Measurements from ENCODE around the gene AHCYL1.
A peak's percentile ranks its signal among the peaks of the same experiment; 100 is the strongest.

AHCYL1 gene

GRCh38 chr1:110049801-110050601, 65.4 kb downstream of the AHCYL1 start:
- Histone ChIP-seq H3K4me3 (ENCODE audit: low read depth, low read length) (peak overlapping the region; percentile 3), H3K9me3 (no peaks in the 10 kb centered on the region), H3K36me3 (peaks cover 80% of the 10 kb centered on the region), H3K4me1 (peaks cover 28% of the 10 kb centered on the region), H3K27me3 (no peaks in the 10 kb centered on the region)
- DNase-seq: peak; percentile 97
- TF ChIP-seq CTCF (IDR thresholded peaks at IDR 0.05; ENCODE audit: low read depth, low read length): no peak

GRCh38 chr1:110050602-110051261, 66.2 kb downstream of the AHCYL1 start:
- peaks cover 82% of the 10 kb centered on the region for H3K36me3 ChIP-seq
- TF ChIP-seq CTCF (IDR thresholded peaks at IDR 0.05; ENCODE audit: low read depth, low read length): no peak
- H3K4me1 ChIP-seq: peaks cover 28% of the 10 kb centered on the region
- no peak overlapping the region for H3K4me3 ChIP-seq (ENCODE audit: low read depth, low read length)
- no peak for DNase-seq
- H3K9me3 ChIP-seq: no peaks in the 10 kb centered on the region
- H3K27me3 ChIP-seq: no peaks in the 10 kb centered on the region

GRCh38 chr1:110051262-110051648, 66.7 kb downstream of the AHCYL1 start:
- TF ChIP-seq CTCF (IDR thresholded peaks at IDR 0.05; ENCODE audit: low read depth, low read length): no peak
- Histone ChIP-seq H3K4me3 (ENCODE audit: low read depth, low read length) (no peak overlapping the region), H3K9me3 (no peaks in the 10 kb centered on the region), H3K27me3 (no peaks in the 10 kb centered on the region), H3K36me3 (peaks cover 82% of the 10 kb centered on the region), H3K4me1 (peaks cover 28% of the 10 kb centered on the region)
- no peak for DNase-seq

GRCh38 chr1:110053552-110054428, 69.2 kb downstream of the AHCYL1 start:
- peak; percentile 99 for TF ChIP-seq CTCF (IDR thresholded peaks at IDR 0.05; ENCODE audit: low read depth, low read length)
- Histone ChIP-seq H3K4me3 (ENCODE audit: low read depth, low read length) (no peak overlapping the region), H3K4me1 (peaks cover 44% of the 10 kb centered on the region), H3K36me3 (peaks cover 70% of the 10 kb centered on the region), H3K9me3 (no peaks in the 10 kb centered on the region), H3K27me3 (no peaks in the 10 kb centered on the region)
- DNase-seq: peak; percentile 80

GRCh38 chr1:110055493-110056284, 71.1 kb downstream of the AHCYL1 start:
- Histone ChIP-seq H3K9me3 (no peaks in the 10 kb centered on the region), H3K27me3 (no peaks in the 10 kb centered on the region), H3K4me1 (peaks cover 44% of the 10 kb centered on the region), H3K4me3 (ENCODE audit: low read depth, low read length) (no peak overlapping the region), H3K36me3 (peaks cover 70% of the 10 kb centered on the region)
- no peak for DNase-seq
- TF ChIP-seq CTCF (IDR thresholded peaks at IDR 0.05; ENCODE audit: low read depth, low read length): no peak

Measured in BE2C (cell line).